SKM-1 (cell line): ENCODE results near the gene CDR2.
"Not testable (repeated sequence)": the region's sequence is repeated elsewhere in the genome, so short reads cannot be mapped to it uniquely, and the experiment has no call there.

ENCODE experiments used
- DNase-seq: peaks from one replicate; lab custom pipeline; 2025; ENCODE audit not compliant: unreplicated experiment; lab: John Stamatoyannopoulos, UW

CDR2 gene

DNA sequence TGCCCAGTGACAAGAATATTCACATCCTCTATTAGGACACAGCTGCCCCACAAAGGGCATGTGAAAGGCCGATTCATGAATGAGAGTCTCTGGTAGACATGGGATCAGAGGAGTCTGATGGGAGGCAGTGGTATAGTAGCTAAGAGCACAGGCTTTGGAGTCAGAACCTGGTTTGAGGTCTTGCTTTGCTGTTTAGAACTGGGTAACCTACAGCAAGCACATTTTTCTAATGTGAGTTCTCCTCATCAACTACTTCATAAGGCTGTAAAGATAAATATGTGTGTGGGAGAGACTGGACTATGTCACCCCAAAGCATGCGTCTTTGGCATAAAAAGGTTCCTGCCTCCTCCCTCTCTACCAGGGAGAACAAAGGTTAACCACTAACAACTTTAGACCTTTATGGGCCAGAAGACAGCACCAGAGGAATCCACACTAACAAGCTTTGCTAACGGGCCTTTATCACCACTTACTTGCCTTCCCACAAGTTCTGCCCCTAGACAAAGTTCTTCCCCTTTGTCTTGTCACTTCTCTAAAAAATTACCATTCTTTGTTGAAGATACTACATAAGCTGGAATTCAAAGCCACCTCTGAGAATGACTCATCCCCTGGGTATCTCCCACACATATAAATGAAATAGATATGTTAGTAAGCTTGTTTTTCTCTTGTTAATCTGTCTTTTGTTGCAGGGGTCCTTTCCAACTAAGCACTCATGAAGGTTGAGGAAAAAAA is 21.1 kb downstream of the CDR2 start:
- peak; percentile 80 for DNase-seq

- DNase-seq = no peak
Measured at GRCh38 chr16:22352723-22353122, 21.7 kb downstream of the CDR2 start.

DNA sequence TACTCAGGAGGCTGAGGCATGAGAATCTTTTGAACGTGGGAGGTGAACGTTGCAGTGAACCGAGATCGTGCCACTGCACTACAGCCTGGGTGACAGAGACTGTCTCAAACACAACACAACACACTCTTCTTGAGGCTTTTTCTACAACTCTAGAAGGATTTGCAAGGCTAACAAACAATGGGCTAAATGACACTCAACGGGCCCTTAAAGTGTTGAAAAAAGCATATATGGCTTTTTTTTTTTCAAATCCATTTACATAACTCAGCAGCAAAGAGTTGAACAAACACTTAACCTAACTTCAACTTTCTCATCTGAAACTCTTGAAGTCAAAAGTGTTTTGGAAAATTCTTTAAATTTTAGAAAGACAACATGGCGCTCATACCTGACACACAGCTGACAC is 22.3 kb downstream of the CDR2 start:
- DNase-seq = no peak

GRCh38 chr16:22351017-22351416 is 23.4 kb downstream of the CDR2 start:
- not testable (repeated sequence) for DNase-seq

- DNase-seq = no peak
Measured at GRCh38 chr16:22348291-22348690, 26.1 kb downstream of the CDR2 start.

GRCh38 chr16:22347100-22347820 is 27.2 kb downstream of the CDR2 start:
- no peak for DNase-seq

DNA sequence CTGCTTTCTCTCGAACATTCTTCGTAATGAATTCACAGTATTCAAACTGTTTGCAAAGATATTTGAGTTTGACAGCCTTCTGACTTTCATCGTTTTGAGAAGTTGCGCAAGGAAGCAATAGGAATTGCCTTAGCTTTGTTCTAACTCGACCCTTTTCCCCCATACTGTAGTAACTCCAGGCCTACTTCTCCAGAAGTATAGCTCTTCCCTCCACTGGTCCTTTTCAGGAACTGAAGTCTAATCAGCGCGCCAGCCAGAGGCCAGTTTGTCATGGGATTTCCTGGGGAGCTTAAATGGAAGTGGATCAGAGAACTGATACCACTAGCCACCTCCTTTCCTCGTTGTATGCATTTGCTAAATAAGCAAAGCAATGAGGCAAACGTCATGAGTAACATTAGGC is 27.9 kb downstream of the CDR2 start:
- no peak for DNase-seq

GRCh38 chr16:22342082-22342481 is 32.3 kb downstream of the CDR2 start:
- DNase-seq = no peak

- DNase-seq = no peak
Measured at GRCh38 chr16:22340945-22341344, 33.5 kb downstream of the CDR2 start.

GRCh38 chr16:22337849-22338635 is 36.4 kb downstream of the CDR2 start:
- DNase-seq = no peak

DNA sequence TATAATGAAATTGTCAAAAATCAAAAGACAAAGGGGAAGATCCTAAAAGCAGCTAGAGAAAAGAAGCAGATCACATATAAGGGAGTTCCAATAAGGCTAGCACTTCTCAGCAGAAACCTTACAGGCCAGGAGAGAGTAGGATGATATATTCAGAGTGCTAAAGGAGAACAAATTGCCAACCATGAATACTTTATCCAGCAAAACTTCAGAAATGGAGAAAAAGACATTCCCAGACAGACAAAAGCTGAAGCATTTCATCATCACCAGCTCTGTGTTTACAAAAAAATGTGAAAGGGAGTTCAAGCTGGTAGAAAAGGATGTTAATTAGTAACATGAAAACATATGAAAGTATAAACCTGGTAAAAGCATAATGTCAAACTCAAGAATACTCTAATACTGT is 37.4 kb downstream of the CDR2 start:
- DNase-seq = no peak

GRCh38 chr16:22336581-22336980 is 37.8 kb downstream of the CDR2 start:
- DNase-seq = no peak

DNA sequence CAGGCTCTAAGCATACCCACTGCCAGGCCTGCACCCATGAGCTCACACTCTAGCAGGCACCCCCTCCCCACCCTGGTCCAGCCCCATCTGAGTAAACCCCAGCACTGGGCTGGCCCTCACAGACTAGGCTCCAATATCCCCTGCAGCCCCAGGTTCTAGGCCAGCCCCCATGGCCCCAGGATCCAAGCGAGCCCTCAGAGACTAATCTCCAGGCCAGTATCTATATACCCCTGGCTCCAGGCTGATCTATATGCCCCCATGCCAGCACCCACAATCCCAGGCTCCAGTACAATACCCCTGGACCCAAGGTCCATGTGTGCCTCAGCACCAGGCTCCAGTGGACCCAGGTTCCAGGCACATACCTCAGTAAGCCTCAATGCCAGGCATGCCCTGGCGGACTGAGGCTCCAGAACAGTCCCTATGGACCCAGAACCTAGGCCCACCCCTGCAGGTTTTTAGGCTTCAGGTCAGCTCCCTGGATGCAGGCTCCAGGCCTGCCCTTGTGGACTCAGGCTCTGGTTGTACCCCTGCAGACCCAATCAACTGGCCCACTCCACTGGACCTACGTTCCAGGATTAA is 38.7 kb downstream of the CDR2 start:
- DNase-seq = no peak

DNA sequence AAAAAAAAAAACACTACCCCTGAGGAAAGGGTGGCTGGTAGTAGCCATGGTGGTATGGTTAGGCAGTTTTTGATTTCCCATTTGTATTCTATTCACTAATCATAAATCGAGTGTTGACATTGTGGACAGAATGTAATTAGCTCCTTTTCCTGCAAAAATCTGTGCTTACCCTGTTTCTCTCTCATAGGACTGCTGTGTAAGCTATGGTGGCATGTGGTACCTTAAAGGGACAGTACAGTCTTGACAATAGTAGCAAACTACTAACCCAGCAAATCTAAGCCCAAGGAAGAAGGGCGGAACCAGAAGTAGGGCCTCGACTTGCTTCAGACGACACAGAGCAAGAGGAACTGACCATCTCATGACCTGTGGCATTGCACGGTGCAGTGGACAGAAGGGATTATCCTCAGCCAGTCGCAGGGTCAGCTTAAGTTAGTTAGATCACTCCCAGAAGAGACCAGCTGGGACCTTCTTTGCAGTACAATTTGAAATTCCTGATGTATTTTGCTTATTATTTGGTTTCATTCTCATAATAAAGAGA is 40.9 kb downstream of the CDR2 start:
- DNase-seq = no peak

DNA sequence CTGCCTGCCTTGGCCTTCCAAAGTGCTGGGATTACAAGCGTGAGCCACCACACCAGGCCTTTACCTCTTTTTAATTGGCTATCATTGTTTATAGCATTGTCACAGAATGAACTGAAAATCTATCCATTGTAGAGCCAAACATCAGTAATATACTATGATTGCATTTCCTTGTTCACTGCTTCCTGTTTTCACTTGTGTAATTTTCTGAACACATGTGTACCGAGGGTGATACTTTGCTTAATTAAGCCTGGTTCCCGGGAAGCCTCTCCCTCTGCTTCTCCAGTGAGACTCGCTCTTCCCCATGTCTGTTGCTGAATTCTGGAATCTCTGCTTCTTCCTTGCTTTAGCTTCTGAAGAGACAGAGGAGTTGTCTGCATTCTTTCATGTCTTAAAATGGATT is 44.1 kb downstream of the CDR2 start:
- DNase-seq = no peak

- no peak for DNase-seq
Measured at GRCh38 chr16:22329199-22329695, 45.2 kb downstream of the CDR2 start.

GRCh38 chr16:22328081-22328725 is 46.2 kb downstream of the CDR2 start:
- no peak for DNase-seq

- no peak for DNase-seq
Measured at GRCh38 chr16:22327446-22327775, 47.0 kb downstream of the CDR2 start.

GRCh38 chr16:22326771-22327445 is 47.5 kb downstream of the CDR2 start:
- DNase-seq = no peak

GRCh38 chr16:22326369-22326652 is 48.1 kb downstream of the CDR2 start:
- DNase-seq = no peak
